A673 (cell line): ENCODE measurements around the gene DPYSL4.

Experiments used
- EZH2 ChIP-seq: fragments of 200-600 bp; sonication (generic); IDR thresholded peaks from 2 replicates; pipeline ENCODE4 v1.6.1; 2017; ENCODE audit warnings: borderline replicate concordance, low read depth, mild to moderate bottlenecking, mixed read lengths, antibody characterized with exemption, low read length; ENCODE audit not compliant: poor library complexity, severe bottlenecking
- TF ChIP-seq, protein P1 (sequence below): fragments of 300-800, 200-600 bp; sonication (generic); conservative IDR thresholded peaks from 2 replicates; pipeline ENCODE4 v1.5.1; 2017; ENCODE audit warnings: low read depth, mild to moderate bottlenecking, antibody characterized with exemption, low read length, moderate library complexity, mixed read lengths

DNA sequence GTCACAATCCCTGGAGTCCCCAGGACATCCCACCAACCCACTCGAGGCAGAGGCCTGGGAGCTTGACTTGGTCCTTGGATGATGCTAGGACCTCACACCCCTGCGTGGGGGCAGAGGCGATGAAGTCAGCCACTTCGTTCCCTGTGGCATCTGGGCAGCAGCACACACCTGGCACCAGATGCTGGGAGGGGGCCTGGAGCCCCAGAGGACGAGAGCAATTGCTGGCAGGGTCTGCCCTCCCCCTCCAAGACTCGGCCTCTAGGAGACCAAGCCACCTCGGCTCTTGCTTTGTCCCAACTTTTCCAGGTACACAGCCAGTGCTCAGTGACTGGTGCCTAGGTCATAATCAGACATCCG is 39.1 kb downstream of the DPYSL4 start:
- no peak for TF ChIP-seq EZH2
- TF ChIP-seq, protein P1, sequence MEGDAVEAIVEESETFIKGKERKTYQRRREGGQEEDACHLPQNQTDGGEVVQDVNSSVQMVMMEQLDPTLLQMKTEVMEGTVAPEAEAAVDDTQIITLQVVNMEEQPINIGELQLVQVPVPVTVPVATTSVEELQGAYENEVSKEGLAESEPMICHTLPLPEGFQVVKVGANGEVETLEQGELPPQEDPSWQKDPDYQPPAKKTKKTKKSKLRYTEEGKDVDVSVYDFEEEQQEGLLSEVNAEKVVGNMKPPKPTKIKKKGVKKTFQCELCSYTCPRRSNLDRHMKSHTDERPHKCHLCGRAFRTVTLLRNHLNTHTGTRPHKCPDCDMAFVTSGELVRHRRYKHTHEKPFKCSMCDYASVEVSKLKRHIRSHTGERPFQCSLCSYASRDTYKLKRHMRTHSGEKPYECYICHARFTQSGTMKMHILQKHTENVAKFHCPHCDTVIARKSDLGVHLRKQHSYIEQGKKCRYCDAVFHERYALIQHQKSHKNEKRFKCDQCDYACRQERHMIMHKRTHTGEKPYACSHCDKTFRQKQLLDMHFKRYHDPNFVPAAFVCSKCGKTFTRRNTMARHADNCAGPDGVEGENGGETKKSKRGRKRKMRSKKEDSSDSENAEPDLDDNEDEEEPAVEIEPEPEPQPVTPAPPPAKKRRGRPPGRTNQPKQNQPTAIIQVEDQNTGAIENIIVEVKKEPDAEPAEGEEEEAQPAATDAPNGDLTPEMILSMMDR = no peak
